NCI-H2107 treated with DMSO at 0.1 percent for 48 hours (cell line): ENCODE data around the gene EGFR.

Experiments used
- DNase-seq: peaks from one replicate; lab custom pipeline; 2025; ENCODE audit not compliant: unreplicated experiment; lab: John Stamatoyannopoulos, UW

EGFR gene

DNA sequence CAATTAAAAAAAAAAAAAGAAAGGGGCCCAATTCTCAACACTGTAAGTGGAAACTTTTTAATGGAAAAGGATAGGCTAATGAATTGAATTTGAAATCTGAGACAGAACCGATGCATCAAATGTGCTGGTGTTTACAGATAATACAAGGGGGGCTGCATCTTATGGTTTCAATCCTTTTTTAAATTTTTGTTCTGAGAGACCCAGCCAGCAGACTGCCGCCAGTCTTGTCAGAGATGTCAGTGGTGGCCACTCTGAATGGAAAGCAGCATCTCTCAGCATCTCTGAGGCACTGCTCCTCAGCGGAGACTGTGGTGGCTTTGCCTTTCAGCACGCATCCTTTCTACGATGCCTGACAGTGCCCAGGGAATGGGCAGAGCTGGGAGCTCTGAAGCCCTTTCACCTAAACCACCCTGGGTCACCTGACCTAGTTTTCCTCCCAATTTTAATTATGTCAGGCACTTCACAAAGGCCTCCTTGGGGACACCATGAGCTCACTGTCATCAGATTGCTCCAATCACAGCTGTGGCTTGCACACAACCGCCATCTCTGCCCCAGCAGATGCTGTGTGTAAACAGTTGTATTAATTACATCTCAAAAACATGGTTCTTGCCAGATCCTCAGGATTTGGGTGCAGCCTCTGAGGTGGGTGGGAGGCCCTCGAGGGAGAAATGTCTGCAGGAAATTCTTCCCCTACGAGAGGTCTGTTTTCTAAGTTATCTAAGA is 81.2 kb downstream of the EGFR start:
- DNase-seq: peak; percentile 84

DNA sequence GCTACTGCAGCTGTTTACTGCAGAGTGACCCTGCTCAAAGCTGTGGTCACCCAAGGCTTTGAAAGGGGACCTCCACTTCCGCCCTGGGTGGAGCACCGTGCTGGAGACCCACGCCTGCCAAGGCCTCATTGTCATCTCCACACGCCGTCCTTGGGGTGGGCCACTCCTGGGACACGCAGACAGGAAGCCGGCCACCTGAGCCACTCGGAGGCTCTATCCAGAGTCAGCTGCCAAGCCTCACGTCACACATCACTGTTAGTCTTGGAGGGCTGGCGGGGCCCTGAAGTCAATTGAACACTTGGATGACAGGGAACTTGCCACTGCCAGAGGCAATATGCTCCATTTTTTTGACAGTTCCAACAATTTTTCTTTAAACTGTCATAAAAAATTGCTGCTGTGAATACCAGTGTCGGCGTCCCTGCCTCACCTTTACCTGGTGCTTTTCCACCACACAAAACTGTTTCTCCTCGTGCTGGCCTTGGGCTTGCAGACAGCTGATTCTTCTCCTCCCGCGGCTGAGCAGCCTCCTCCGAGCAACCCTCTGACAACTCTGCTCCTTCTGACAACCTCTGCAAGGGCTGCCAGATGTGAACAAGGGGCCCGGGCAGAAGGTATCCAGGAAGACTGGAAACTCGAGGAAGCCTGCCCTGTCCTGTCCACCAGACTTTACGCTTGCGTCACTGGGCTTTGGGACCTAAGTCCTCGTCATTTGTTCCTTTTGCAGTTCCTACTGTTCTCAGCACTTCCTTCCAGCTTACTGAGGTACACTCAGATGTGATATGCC is 81.9 kb downstream of the EGFR start:
- peak; percentile 57 for DNase-seq

DNA sequence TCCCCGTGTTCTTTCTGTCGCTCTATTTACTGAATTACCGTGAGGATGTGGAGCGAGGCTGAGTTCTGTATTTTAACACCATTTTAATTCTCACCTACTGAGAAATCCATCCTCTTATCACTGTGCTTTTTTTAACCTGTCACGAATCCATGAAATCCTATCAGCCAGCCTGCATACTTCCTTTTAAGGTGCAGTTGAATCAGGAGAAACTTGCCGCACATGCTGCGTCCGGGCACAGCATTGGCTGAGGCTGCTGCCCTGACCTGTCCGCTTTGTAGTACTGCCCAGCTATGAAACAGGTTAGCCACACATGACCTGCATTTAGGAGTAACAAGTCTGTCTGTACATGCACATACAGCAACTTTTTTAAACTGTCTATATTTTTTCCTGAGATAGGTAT is 82.5 kb downstream of the EGFR start:
- no peak for DNase-seq

DNA sequence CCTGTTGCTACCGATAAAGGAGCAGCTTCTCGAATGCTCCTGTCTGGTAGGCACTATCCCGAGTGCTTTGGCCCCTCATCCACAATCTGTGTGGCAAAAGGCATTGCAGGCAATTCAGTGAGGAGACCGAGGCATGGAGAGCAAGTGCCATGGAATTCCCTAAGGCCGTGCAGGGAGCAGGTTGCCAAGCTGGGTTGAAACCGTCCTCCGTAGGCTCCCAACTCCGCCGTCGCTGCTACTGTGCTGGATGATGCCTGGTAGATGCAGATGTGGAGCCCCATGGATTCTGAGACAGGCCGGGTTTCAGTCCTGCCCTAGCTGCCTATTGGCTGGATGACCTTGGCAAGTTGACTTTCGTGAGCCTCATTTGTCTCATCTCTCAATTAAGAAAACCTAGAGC is 85.3 kb downstream of the EGFR start:
- DNase-seq: no peak

DNA sequence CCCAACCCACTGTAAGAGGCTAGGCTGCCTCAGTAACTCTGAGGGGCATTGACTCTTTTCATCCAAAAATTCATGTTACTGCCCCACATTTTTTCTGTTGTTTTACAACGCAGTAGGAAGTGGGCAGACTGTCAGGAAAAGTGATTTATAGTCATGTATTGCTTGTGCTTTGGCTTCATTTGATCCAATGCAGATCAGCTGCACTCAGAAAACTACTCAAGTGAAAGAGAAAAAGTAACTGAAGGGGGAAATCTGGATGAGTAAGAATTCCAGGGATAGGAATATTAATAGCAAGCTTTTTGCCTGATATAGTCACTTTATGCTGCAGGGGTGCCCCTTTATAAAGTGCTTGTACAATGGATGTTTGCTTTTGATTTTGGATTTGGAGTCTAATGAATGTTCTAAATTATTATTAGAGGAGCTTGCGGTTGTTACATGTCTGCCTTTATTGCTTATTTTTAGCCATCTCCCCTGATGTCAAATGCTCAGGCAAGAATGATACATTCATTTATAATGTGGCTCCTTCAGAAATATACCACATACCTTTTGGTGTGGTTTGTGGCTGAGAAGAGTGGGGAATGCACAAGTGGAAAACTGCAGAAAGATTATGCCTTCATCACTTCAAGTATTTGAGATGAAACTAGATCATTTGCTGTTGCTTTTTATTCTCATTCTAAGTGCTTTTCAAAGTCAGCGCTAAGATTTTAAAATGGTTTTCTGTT is 86.1 kb downstream of the EGFR start:
- peak; percentile 36 for DNase-seq

DNA sequence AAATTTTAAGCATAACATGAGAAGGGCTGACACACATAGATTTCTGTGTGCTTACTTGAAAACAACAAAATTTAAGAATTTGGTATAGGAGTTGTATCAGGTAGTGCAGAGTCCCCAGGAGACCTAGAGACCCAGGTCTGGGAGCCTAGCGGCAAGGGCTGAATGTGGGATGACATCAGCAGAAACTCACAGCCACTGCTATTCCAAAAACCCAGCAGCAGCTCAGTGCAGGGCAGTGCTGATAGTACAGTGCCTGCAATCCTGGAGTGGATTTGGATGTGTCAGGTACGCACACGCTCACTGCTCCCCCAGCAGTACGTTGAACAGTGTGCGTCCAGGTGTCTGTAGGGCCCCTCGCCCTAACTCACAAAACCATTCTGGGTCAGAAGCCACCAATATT is 87.1 kb downstream of the EGFR start:
- DNase-seq: no peak

DNA sequence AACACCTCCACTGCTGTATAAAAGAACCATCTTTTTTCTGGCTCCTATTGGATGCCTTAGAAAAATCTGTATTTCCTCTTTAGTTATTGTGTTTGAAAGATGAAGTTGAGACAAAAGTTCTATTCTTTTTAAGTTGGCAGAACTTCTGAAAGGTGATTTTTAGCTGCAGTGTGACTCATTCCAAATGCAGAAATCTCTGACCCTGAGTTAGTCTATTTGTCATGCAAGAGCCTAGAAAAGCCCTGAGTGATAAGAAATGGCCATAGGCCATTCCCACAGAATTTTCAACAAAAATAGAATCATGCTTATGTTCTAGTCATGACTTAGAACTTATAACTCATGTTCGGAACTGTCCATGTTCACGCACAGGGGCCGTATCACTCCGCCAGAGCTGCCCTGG is 89.1 kb downstream of the EGFR start:
- DNase-seq: no peak

DNA sequence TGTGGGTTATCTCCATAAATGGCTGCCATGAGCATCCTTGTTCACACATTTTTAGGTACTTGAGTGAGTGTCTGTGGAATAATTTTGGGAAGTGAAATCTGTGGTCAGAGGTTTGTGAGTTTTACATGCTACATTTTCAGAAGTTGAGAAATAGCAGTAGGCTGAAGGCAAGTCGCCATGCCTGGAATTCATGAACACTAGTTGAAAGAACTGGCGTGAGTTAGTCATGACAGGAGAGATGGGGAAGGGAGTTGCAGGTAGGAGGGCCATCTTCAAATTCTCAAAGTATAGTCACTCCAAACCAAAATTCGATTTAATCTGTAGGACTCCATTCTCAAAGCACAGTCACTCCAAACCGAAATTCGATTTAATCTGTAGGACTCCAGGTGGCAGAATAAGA is 89.6 kb downstream of the EGFR start:
- DNase-seq: no peak

DNA sequence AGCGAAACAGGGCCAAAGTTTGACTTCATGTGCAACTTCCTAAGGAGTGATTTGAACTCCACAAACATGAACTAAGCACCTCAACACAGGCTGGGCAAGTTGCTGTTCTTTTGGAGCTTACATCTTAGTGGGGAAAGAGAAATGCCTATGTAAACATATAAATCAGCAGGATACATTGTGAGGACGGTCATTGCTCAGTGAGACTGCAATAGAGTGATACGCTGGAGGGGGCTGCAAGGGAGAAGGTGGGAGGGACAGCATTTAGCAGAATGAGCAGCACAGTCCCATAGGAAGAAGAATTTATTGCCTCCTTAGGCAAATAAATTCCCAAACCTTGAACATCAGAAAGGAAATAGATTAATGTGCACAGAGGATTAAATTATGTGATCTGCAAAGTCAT is 90.0 kb downstream of the EGFR start:
- no peak for DNase-seq

DNA sequence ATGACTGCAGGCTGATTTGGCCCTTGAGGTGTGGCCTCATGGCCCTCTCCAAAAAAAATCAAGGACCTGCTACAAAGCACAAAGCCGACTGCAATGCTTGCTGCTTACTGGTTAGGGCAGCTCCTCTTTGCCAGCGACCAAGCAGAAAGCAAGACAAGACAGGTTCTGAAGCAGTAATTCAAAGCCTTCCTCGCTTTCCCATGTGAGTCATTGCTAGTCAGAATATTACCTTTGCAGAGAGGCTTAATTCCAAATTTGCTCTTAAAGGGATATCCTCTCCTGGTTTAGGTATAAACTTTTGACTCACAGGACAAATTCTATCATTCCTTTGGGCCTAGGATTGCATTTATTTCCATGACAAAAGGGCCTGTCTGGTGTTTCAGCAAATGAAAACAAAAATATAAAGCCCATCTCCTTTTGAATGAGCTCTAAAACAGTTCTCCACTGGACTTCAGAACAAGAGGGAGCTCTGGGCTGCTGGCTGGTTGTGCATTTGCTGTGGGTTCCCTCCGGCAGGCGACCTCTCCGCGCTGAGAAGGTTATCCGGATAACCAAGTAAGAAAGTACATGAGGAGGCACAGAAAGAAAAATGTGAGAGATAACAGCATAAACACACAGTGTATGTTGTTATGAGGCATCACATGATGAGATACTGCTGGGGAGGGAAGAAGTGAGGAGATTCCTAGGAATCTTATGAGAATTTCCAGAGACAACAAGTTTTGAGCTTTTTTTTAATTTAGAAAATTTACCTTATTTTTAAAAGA is 90.8 kb downstream of the EGFR start:
- DNase-seq: peak; percentile 51

DNA sequence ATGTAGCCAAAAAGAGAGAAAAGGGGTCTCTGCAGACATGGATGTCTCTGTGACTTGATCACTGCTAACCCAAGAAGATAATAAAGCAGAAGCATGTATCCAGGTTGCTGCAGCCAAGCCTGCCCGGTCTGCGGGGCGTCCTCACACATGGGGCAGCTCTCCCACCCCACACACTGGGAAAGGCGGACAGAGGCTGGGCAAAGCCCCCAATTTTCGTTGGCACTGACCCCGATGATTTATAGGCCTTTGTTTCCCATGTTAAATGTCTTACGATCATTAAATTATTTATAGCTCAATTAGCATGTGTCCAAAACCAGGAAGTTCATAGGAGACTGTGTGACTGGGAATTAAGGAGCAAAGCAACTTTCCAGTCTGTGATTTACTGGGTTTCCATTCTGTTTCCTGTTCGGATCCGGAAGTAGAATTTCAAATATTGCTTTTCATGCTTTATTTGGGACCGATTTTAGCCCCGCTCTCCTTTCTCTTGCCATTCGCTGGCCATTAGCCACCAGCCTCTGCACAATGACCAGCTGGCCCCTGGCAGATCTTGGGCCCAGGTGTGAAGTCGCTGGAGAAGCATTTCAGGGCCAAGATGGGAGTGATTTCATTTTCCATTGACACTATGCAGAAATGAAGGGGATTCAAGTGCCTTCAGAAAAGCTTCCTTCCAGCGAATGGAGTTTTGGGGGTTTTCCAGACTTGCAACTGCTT is 91.6 kb downstream of the EGFR start:
- no peak for DNase-seq

DNA sequence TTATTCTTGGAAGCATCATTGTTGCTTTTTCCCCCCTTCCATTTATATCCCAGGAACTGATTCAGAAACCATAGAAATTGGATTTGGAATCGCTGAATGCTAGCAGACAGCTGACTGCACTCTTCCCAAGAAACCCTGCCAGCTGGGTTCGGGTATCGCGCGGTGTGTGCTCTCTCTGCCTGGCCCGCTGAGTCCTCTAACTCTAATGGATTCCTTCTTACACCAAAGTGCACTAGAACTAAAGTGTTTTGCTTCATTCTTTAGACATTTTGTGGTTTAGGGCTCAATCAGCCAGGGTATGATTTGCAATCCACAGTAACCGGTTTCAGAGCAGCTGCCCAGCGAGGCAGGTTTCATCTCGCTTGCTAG is 92.2 kb downstream of the EGFR start:
- DNase-seq: peak; percentile 98

DNA sequence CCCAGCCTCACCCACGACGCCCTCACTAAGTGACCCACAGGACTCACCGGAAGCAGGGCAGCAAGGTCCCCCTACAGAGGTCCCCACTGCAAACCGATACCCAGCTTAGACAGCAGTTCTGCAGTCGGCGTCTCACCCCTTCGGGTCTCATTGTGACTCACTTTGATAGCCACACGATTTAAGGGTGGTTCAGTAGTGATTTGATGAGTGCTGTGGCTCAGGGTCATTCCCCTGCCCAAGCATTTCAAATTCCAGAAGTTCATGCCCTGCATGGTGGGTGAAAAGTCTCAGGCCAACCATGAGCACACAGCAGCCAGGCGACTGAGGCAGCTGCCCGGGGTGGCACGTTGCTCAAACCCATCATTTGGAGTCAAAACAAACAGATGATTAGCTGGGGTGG is 93.2 kb downstream of the EGFR start:
- DNase-seq: no peak

DNA sequence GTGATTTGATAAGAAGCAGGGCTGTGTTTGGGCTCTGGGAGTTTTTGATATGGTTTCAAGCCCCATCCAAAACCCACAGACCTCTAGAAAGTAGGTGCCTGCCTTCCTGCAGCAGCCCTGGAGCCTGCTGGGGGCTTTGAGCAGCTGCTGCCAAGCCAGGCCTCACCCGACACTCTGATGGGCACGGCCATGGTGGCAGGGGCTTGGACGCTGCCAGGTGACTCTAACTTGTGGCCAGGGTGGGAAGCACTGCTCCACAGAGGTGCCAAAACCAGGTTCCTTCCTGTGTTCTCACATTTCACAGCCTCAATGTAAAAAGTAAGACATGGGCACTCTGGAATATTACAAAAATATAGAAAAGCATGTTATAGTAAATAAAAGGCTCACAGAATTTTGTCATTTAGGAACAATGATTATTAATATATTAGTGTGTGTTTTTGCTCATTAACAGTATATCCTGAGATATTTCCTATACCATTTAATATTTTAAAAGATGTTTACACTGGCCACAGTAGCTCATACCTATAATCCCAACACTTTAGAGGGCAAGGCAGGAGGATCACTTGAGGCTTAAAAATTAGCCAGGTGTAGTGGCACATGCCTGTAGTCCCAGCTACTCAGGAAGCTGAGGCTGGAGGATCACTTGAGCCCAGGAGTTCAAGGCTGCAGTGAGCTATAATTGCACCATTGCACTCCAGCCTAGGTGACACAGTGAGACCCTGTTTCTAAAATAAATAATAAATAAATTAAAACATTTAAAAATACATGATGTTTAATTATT is 95.1 kb downstream of the EGFR start:
- no peak for DNase-seq

DNA sequence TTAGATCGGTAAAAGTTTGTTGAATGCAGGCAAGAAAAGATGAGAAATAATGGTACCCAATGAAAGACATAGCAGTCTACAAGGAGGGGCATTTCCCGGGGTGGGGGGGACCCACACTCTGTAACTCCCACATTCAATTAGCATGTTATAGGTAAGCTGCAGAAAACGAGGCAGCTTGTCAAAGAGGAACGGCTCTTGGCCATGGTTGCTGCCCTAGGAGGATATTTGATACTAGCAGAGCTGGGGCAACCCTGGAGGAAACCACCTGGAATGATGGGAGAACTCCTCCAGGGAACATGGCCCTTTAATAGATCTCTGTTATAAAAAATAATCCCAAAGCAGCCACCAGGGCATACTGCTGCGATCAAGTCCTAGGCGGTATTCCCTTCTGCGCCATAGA is 98.5 kb downstream of the EGFR start:
- DNase-seq: peak; percentile 83

DNA sequence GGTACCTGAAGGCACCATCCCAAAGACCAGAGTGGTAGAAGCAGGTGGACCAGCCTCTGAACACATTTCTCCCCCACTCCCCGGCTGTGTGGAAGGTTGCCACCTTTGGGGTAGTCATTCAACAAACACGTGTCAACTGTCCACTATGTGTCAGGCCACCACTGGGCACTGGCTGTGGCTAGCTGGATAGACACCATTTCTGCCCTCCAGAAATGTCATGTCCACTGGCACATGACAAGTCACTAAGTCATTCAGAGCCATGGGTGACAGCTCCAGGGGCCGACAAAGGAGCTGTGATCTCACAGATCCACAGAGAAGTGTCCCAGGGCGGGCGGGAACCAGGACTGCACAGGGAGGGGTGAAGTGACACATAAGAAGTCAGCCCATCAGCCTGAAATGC is 99.6 kb downstream of the EGFR start:
- no peak for DNase-seq

DNA sequence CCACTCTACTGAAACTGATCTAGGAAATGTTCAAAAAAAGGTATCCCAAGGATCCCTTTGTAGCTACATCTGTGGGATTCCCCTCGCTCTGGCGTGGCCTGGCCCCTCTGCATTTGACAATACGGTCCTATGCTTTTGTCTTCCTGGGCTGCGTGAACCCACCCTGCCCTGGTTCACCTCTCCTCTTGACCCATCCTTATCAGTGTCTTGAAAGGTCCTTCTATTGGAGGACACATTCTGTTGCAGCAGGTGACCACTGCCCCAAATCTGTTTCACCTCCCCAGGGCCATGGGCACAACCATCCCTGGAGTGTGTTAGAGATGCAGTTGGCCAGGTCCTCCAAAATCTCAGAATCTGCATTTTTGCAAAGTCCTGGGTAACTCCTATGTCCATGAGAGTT is 100.8 kb downstream of the EGFR start:
- DNase-seq: no peak

DNA sequence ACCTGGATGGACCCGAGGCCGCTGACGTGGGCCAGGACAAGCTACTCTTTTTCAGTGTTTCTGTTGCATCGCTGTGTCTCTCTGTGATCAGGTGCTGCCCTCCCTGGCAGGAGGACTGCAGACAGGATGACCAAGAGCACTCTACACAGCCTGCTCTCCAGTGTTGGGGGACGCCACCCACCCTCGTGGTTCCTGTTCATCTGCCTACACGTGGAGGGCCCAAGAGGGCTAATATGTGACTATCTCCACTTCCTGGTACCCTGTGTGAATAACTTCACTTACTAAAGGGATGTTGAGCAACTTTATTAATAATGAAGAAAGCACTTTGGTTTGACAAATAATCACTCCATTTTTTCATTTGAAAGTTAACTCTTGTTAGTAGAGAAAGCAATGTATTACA is 101.3 kb downstream of the EGFR start:
- no peak for DNase-seq

DNA sequence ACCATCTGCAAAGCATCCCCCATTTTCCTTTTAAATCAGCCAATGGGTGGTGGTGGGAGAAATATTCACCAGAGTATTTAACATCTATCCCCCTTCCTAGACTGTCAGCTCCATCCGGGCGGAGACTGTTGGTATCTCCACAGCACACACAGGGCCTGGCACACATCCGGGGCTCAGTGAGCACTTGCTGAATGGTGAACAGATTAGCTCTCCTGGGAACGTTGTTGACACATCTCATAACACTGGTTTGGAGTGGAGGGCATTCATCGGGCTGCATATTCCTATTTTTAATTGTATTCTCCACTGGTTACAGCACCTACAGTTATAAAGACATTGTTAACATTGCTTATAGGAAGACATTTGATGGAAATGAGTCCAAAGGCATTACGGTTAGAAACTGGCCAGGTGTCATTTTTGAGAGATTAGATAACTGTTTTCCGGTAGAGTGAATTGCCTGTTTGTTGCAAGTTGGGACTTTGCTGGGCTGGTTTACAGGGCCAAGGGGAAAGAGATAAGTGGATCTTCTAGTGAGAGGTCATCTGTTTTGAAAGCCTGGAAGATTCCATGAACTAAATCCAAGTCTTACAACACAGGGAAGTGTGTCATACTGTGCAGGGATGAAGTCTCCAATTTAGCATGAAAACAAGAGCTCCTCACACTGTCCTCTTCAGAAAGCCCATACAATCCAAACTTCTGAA is 101.8 kb downstream of the EGFR start:
- DNase-seq: peak; percentile 56
